HL-60/S4 (cell line): ENCODE data around the gene POLR3A.
"Not testable (repeated sequence)": the region's sequence is repeated elsewhere in the genome, so short reads cannot be mapped to it uniquely, and the experiment has no call there.

Source experiments
- in situ Hi-C: fragments of 300-500 bp; cut with MboI; formaldehyde crosslinking; loops from 2 replicates; pipeline ENCODE4 v1.14.3; 2022; ENCODE audit warnings: low sequenced_read_pairs

POLR3A gene

GRCh38 chr10:78025685-78026364 lies 3.5 kb downstream of the POLR3A start:
- in situ Hi-C loops, result no loop called here

DNA sequence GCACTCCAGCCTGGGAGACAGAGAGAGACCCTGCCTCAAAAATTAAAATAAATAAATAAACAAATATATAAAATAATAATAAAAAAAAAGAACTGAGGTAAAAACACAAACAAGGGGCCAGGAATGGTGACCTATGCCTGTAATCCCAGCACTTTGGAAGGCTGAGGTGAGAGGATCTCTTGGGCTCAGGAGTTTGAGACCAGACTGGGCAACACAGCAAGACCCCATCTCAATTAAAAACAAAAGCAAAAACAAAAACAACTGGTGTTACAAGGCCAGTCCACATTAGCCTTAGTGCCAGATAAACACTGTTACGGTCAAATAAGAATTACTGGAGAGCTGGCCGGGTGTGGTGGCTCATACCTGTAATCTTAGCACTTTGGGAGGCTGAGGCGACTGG lies 5.6 kb downstream of the POLR3A start:
- in situ Hi-C loops, result no loop called here

GRCh38 chr10:78021201-78021600 lies 8.1 kb downstream of the POLR3A start:
- in situ Hi-C loops, result no loop called here

GRCh38 chr10:78019264-78019663 lies 10.1 kb downstream of the POLR3A start:
- in situ Hi-C loops, result no loop called here

GRCh38 chr10:78017856-78018255 lies 11.5 kb downstream of the POLR3A start:
- in situ Hi-C loops, result no loop called here

- in situ Hi-C loops, result no loop called here
These were observed 13.8 kb downstream of the POLR3A start for GRCh38 chr10:78015546-78015945.

GRCh38 chr10:78013564-78013963 lies 15.8 kb downstream of the POLR3A start:
- in situ Hi-C loops, result no loop called here

DNA sequence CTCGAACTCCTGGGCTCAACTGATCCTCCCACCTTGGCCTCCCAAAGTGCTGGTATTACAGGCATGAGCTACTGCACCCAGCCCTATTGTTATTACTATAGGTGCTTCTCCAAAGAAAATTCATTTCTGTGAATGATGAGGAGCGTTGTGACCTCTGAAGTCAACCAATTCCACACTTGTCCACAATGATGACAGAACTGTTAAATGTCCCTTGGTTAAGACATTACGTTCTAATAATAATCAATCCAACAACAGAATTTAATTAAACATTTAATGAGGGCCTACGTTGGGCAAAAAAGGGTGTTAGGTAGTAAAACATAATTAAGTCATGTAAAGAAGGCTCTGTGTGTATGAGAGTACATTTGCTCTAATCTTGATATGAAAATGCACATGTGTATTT lies 18.2 kb downstream of the POLR3A start:
- in situ Hi-C loops, result no loop called here

DNA sequence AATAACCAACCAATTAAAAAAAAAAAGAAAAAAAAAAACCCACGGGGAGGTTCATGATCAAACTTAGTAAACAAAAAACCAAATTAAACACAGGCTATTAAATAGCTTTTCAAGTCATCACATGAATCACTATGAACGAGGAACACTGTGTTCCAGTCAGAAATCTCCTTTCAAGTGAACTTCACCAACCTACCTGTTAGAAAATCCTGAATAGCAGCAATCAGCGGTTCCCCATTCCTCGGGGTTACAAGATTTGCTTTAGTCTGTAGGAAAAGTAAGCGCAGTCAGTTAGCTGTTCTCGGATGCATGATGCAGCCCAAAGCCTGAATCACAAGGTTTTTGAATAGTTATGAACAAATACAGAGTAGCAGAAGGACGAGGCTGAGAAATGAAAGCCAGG lies 19.0 kb downstream of the POLR3A start:
- in situ Hi-C loops, result no loop called here

DNA sequence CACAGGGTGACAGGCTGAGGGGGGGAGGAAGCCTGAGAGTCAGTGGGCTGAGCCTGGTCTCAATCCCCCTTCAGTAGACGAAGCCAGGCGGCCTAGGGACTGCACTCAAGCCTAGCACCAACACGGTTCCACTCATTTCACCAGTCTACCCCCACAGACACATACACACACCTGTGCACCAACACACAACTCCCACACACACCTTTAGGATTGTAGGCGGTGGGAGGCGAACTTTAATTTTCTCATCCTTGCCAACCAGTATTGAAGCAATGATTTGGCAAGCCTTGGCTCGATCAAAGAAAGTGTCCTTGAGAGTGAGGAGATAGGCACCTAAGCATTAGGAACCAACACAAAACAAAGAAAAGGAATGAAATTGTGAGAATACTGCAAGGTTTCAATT lies 19.7 kb downstream of the POLR3A start:
- in situ Hi-C loops, result no loop called here

DNA sequence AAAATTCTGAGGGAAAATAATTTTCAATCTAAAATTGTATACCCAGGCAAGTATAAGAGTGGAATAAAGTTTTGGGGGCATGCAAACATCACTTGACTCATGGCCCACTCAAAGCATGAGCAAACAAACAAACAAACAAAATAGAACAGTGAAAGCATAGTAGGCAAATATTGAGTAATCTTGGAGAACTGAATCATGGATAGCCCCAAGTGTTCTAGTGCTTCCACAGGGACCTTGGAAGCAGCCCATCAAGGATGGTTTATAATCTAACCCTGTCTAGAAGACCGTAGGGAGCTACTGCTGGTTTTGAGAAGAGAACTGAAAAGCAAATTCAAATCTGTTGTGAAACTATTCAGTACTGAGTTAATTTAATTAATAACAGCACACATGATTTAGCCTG lies 22.1 kb downstream of the POLR3A start:
- in situ Hi-C loops, result no loop called here

- in situ Hi-C loops, result no loop called here
These were observed 24.9 kb downstream of the POLR3A start for GRCh38 chr10:78004215-78005026.

- in situ Hi-C loops, result no loop called here
These were observed 26.6 kb downstream of the POLR3A start for GRCh38 chr10:78002541-78003288.

GRCh38 chr10:78000956-78001472 lies 28.3 kb downstream of the POLR3A start:
- in situ Hi-C loops, result no loop called here

DNA sequence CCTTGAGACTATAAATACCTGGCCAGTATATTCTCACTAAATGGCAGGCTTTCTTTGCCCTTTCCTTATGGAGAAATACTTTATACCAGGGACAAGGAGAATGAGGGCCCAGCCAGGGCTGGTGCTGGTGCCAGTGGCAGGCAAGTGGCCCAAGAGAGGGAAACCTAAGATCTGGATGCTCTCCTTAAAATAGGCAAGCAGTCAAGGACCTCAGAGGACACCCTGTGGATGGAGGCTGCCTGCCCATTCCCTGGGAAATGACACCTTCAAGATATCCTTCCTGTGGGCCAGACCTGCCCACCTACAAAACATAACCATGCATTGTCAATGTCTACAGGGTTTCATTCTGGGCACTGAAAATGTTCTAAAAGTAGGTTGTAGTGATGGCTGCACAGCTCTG lies 29.1 kb downstream of the POLR3A start:
- in situ Hi-C loops, result no loop called here

GRCh38 chr10:77998780-77999179 lies 30.5 kb downstream of the POLR3A start:
- in situ Hi-C loops, result not testable (repeated sequence)

DNA sequence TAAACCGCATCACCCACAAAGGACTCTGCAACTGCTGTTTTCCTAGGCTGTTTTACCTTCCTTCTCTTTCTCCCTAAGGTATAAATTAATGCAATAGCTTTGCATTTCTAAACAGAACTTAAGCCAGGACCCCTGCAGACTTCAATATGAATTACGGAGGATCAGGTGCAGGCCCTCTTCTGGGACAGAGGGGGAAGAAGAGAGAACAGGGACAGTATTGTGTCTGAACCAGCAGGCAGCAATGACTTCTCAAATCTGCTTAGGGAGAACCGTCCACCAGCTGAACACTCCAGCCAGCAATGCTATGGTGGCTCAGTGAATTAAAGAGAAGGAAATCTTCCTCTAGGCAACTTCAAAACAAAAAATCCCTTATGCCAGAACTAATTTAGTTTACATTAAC lies 35.7 kb downstream of the POLR3A start:
- in situ Hi-C loops, result no loop called here

DNA sequence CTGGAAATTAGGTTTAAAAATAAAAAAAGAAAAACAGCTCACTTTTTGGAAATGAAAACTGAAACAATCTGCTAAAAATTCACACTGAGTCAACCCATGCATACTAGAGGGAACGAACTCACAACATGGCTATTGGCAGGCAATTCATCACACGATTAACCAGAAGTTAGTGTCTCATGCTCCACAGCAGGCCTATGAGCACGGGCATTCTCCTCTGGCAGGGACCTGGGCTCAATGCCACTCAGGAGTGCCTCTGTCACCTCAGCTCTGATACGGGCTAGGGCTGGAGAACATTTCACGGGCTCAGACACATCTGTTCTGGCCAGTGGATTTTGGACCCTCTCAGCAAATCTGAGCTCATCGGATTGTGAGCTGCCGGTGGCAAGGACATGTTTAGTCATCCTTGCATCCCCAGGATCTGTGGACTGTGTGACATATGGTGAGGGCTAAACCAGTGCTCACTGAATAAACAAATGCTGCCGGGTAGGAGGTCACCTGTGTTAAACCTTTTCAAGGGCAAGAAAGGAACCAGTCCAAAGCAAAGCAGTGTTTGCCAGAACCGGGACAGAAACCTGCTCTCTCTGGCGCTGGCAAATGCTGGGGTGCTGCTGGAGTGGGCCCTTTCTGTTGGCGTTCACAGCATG lies 40.1 kb downstream of the POLR3A start:
- in situ Hi-C loops, result no loop called here

DNA sequence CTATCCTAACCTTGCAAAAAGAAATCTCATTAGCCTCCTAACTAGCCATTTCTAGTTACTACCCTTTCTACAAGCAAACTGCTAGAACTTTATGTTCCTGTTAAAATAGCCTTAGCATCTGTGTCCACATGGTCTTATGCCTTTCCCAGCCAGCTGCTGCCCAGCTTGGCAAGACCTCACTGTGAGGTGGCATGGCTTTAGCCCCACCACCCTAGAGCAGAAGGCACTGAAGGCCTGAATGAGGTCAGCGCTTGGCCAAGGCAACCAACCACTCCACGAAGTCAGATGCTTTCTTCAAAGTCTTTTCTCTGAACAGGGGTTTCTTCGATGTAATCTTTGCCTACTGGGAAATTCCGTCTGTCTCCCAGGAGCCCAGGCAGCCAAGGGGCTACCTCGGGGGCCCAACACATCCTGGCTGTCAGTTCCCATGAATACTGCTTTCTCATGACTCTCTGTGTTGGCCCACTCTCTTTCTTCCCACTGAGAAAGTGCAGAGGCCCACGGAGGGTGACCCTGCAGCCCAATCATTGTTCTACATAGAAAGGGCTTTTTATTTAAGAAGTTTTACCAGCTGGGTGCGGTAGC lies 41.6 kb downstream of the POLR3A start:
- in situ Hi-C loops, result no loop called here

DNA sequence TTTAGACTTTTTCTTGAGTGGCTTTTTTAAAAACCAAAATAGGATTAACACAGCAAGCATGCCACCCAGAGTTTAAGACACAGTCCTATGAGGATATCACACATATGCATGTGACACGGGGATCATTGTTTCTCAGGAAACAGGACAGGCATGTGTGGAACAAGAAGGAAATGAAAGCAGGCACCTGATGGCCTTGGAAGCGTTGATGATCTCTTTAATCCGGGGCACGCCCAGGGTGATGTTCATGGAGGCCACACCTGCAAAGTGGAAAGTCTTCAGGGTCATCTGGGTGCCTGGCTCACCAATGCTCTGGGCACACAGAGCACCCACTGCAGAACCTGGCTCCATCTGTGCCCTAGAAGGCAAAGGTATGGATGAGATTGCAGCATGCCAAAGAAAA lies 44.3 kb downstream of the POLR3A start:
- in situ Hi-C loops, result no loop called here
